EL (cell line): ENCODE data around the gene USF3.

Source experiments
- DNase-seq: peaks from one replicate; pipeline ENCODE4 v3.0.0-alpha.2; 2016

The USF3 gene

DNA sequence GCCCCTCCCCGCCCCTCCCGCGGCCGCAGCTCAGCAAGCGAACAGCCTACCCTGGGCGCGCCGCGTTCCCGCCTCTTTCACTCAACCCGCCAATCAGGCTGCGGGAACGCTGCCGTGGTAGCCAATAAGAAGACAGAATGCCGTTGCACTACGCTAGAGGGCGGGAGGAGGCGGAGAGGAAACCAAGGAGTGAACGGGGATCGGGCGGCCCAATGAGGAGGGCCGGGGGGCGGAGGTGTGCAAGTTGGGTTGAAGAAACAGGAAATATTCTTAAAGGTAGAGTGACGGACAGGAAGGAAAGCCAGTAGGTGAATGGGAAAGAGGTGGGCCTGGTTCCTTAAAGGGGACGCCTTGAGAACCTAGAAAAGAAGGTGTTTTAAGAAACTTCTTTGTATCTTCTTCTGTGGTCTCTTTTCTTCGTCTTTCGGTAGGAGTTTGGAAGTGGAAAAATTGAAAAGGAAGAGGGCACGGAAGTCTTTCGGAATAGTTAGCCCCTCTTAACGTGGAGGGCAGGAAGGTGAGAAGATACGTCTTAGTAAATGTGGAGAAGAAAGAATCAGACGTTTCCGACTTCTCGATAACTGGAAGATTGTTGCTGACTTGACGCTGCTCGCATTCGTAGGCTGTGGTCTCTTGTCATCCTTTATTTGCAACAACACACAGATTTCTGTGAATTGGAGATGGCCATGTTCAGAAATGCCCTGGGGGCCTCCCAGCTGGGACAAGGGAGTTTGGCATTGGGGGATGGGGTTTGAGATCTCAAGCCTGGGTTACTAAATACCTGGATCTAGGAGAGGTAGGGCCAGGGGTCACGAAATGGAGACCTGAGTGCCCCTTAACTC is 437 bp upstream of the USF3 start:
- peak; percentile 99 for DNase-seq

DNA sequence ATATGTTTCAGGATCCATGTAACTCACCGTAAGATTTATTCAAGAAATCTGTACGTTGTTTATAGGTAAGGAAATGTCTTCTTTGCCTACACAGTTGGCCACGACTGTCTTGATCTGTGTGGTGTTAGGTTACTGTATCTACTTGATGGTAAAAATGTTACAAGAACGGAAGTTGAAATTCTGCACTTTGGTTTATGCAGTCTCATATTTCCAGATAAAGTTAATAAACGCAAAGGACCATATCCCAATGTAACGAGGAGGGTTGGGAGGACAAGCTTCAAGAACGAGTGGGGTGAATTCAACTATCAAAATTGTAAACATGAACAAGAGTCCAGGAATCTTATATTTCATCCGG is 1.0 kb downstream of the USF3 start:
- DNase-seq = no peak

DNA sequence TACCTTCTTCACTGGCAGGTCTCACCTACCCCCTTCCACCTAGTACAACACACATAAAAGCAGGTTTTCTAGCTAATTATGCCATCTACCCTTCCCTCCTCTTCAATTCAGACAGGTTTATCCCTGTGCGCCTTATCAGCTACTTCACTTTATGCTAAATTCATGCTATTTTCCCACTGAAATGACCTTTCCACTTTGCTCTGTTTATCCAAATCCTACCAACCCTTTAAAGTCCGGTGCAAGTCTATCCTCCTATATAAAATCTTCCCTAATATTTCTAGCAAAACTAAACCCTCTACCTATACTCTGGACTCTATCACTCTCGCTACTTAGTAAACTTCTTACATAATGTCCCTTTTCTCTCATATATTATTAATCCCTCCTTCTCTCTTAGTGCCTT is 6.0 kb downstream of the USF3 start:
- no peak for DNase-seq

DNA sequence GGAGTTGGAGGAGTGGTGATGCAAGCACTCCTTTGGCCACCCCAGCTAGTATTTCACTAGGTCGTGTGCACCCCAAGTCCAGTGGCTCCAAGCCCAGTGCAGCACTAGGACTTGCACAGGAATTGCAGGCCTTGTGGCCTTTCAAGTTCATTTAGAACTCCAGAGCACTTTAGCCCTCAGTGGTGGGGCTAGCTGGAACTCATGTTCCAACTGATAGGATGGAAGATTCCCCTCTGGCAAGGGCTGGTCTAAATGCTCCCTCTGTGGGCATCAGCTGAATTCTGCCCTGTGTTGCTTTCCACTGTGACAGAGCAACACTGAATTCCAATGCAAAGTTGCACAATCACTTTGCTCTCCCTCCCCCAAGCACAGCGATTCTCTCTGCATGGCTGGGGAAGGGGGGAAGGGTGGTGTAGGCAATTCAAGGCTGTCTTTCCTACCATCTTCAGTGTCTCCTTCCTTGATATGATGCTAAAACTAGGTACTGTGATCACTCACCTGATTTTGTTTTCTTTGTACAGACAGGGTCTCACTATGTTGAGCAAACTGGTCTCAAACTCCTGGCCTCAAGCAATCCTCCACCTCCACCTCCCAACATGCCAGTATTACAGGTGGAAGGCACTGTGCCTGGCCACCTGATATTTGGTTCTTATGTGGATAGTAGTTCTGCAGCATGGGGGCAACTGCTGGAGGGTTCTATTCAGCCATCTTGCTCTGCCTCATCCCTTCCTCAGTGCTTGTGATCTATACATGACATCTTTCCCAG is 10.3 kb downstream of the USF3 start:
- DNase-seq = peak; percentile 42

DNA sequence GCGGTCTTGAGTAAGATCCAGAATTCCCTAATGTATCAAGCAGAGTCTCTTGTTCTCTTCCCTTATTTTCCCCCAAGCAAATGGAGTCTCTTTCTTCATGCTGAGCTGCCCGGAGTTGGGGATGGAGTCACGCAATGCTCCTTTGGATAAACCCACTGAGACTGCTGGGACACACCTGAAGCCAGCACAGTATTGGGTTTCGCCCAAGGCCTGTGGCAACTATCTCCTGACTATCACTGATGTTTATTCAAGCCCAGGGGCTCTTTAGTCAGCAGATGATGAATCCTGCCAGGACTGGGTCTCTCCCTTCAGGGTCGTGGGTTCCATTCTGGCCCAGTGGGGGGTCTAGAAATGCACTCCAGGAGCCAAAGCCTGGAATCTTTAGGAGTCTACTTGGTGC is 11.3 kb downstream of the USF3 start:
- DNase-seq = no peak

DNA sequence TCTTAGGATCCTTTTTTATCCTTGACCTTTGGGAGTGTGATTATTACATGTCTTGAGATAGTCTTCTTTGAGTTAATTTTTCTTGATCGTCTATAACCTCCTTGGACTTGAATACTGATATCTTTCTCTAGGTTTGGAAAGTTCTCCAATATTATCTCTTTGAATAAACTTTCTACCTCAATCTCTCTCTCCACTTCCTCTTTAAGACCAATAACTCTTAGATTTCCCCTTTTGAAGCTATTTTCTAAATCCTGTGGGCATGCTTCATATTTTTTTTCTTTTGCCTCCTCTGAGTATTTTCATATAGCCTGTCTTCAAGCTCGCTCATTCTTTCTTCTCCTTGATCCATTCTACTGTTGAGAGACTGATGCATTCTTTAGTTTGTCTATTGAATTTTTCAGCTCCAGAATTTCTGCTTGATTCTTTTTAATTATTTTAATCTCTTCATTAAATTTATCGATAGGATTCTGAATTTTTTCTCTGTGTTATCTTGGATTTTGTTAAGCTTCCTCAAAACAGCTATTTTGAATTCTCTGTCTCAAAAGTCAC is 12.1 kb downstream of the USF3 start:
- no peak for DNase-seq

DNA sequence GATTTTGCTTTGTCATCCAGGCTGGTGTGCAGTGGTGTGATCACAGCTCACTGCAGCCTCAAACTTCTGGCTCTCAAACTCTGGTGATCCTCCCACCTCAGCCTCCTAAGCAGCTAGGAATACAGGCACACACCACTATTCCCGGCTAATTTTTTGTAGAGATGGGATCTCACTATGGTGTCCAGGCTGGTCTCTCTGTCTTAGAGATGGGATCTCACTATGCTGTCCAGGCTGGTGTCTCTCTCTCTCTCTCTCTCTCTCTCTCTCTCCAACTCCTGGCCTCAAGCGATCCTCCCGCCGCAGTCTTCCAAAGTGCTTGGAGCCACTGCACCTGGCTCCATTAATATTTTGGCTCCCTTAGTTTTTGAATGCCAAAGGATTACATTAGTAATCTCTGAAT is 17.7 kb downstream of the USF3 start:
- no peak for DNase-seq

DNA sequence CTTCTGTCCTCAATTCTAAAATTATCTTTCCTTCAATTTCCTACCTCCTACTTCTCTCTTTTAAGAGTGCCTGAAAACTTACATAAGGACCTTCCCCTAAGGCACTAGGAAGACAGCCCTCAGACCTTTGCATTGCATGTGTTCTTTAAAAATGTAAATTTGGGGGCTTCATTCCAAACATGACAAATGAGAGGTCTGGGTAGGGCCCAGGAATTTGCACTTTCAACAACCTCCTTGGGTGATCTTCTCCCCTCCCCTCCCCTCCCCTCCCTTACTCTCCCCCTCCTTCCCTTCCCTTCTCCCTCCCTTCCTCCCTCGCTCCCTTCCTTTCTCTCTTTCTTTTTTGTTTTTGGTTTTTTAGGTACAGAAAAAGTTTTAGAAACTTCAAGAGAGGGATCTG is 18.7 kb downstream of the USF3 start:
- DNase-seq = no peak

DNA sequence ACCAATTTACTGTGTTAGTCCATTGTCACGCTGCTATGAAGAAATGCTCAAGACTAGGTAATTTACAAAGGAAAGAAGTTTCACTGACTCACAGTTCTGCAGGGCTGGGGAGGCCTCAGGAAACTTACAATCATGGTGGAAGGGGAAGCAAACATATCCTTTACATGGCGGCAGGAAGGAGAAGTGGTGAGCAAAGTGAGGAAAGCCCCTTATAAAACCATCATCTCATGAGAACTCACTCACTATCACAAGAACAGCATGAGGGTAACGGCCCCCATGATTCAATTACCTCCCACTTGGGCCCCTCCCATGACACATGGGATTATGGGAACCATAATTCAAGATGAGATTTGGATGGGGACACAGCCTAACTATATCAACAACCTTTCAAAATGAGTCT is 20.2 kb downstream of the USF3 start:
- DNase-seq = no peak

DNA sequence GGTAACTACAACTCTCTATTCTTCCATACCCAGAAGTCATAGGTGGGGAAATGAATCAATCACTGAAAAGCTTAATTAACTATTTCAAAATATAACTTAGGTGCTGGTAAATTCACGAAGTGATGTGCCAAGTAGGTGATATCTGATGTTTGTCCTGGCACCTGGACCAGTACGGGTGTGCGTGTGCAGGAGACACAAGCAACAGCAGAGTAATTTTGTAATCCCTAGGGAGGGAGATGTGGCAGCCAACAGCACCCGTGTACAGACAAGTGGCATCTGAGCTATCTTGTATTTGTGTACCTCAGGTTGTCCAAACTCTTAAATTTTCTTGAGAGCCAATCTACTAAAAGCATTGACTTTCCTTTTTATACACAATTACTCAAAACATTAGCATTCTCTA is 22.8 kb downstream of the USF3 start:
- no peak for DNase-seq

DNA sequence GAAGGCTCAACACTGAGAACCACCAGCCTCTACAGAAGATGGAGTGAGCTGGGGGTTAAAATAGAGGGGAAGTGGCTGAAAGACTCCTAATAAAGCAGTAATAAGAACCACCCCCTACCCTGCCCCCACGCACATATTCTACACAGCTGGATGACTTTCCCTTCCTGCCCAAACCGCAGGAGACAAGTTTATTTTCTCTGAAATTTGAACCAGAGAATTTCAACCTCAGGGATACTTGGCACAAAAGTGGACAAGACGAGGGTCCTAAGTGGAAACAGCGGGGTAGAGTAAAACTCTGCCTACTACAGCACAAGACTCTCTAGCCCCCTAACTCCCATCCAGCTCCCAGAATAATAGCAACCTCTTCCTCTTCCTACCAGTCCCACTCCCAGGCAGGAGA is 28.4 kb downstream of the USF3 start:
- DNase-seq = peak; percentile 13

DNA sequence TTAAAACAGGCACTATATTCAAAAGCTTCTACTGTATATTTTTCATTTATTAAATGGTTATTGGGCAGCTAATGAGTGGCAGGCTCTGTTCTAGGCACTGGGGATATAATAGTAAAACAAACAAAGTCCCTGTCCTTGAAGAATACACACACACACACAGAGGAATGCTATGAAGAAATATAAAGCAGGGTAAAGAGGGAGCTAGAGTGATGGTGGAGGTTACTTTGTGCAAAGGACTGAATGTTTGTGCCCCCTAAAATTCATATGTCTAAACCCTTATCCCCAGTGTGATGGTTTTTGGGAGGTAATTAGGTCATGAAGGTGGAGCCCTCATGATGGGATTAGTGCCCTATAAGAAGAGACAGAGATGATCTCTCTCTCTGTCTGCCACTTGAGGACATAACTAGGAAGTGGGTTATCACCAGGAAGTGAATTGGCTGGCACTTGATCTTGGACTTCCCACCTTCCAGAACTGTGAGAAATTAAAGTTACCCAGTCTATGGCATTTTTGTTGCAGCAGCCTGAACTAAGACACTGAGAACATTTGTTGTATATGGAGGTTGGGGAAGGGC is 31.8 kb downstream of the USF3 start:
- no peak for DNase-seq

DNA sequence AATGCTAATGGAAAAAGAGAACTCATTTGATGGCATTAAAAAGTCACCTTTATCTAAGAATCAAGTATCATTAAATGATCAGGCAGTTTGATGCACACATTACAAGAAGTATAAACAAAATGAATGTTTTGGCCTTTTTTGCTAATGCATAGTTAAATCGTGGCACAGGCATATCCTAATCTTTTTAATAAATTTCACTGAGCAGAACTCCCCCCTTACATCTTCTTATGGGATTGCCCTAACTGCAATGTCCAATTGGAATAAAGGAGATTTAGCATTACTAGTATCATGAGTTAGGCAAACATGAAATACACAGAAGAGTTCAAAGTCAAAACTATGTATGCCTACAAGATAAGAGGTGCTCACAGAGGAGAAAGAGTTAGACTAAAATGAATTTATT is 32.7 kb downstream of the USF3 start:
- no peak for DNase-seq

DNA sequence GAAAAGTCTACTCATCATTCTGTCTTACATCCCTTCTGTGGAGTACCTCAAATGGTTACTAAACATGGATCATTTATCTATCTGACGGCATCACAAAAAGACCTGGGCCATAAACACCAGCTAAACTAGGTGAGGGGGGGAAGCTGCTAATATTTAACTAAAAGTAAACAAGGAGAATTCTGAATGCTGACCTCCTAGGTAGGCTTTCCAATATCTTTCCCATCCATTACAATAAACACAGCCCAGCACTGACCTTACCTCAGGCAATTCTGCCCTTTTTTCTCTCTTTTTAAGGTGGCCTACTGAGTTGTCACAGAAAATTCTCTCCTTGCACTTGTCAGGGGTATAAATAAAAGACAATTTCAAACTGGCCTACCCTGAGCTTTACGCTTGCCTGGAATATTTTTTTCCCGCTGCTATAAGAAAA is 33.1 kb downstream of the USF3 start:
- no peak for DNase-seq

DNA sequence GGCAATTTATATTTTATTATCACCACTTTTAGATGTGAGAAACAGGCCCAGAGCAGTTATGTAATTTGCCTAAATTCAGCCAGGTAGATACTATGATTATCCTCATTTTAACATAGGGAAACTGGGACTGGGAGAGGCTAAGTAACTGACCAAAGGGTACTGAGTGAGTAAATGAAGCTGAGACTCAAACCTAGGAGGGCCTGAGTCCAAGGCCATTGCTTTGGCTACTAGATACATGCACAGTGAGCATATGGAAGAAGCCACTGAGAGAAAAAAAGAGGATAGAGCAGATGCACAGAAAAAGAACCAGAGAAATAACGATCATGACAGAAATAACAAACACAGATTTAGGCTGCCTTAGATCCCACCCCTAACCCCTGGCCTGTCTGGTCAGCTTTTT is 33.6 kb downstream of the USF3 start:
- DNase-seq = no peak

DNA sequence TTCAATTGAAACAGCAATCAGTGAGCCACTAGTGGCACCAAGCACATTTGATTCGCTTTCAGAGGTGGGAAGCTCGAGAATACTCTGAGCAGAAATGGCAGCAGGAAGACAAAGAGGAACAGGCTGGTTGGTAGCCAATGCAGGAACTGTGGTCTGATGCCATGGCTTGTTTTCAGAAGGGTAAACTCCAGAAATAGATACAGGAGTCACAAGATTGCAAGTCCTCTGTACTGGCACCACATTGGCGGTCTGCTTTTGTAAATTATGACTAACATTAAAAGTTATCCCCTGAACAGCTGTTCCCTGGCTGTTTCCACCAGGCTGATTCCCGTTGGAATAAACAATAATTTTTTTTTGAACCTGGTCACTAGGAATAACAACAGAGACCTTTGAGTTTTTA is 35.5 kb downstream of the USF3 start:
- DNase-seq = no peak

DNA sequence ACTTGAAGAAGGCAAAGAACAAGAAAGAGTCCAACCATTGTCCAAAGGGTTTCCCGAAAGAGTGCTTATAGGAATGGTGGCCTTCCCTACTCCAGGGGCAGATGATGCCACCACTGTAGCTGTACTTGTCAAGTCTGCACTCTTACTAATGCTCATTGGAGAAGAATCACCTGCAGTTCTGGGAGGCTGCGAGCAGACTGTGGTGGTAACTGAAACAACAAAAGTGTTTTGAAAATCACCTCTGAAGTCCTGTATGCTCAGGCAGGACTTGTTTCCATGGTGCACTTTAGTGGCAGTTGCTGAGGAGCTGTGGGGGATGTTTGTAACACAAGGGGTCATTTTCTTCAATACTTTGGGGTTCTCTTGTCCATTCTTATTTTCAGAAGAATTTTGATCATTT is 36.0 kb downstream of the USF3 start:
- DNase-seq = no peak

DNA sequence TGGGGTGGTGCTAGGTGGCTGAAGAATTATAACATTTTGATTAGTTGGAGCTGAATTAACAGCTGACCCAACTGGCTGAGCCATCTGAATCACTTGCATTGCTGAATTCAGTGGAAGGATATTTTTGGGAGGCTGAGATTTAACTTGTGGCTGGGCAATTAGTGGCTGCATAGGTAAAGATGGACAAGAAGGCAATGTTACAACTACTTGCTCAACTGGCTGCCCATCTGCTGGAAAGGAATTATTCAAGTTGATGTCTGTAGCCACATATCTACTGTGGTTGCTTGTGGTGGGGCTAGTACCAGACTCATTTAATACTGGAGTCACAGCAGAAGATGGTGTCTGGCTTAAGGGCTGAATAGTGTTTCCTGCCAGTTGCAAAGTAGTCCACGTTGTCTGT is 36.4 kb downstream of the USF3 start:
- no peak for DNase-seq

DNA sequence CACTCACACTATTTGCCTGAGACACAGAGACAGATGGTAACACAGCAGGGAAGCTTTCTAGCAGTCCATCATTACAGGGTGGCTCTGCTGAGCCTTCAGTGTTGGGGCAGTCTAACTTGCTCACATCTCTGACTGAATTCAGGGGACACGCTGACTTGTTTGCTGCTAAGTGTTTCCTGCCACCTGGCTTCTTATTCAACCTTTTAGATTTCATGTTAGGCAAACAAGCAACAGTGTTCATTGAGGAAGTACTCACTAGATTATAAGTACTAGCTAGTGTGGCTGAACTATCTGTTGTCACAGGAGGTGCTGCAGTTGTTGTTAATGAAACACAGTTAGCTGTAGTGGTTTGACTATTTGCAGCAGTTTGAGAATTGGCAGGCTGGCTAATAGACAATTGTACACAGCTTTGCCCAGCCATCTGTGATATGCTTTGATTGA is 37.3 kb downstream of the USF3 start:
- DNase-seq = no peak

DNA sequence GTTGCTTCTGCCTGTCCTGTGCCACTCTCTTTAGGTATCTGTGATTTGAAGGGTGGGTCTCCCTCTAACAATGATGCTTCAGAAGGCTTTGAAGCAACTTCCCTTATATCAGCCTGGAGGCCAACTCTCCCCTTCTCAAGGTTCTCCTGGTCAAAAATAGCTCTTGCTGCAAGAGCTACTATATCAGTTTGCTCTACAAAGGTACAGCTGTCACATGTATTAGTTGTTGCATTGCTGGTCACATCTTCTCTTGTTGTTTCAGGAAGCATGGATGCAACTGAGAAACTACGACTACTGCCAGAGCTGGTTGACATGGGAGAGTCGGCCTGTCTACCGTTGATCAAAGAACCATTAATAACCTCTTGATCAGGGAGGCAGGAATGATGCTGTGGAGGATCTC is 38.3 kb downstream of the USF3 start:
- DNase-seq = no peak

DNA sequence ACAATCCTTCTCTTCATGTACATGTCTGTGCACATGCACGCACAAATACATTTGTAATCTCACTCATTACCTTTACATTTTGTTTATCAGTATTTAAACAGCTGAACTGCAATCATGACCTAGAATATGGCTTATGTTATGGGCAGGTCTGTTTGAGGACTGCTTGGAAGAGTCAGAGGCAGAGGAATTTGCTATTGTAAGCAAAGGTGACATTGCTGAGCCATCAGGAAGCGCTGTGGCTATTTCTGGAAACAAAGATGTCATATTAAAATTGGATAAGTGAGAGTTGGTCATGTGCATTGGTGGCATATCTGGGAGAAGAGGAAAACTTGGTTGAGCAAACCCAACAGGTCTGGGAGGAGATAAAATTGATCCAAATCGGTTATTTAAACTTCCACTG is 41.6 kb downstream of the USF3 start:
- no peak for DNase-seq

DNA sequence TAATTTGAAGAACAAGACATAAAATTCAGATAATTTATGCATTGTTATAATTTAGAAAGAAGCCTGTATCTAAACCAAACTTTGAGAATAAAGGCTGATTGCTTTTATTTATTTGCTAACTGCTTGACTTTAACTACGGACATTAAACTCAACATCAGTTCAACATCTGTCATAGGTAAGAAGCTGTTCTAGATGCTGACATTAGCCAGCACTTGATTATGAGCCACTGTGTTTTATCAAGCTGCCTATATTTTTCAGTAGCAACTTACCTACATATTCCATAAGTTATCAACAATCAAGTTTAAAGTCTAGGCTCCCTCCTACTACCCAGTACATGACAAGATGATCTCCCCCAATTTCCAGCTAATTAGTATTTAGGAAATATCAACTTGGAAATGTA is 42.1 kb downstream of the USF3 start:
- no peak for DNase-seq

DNA sequence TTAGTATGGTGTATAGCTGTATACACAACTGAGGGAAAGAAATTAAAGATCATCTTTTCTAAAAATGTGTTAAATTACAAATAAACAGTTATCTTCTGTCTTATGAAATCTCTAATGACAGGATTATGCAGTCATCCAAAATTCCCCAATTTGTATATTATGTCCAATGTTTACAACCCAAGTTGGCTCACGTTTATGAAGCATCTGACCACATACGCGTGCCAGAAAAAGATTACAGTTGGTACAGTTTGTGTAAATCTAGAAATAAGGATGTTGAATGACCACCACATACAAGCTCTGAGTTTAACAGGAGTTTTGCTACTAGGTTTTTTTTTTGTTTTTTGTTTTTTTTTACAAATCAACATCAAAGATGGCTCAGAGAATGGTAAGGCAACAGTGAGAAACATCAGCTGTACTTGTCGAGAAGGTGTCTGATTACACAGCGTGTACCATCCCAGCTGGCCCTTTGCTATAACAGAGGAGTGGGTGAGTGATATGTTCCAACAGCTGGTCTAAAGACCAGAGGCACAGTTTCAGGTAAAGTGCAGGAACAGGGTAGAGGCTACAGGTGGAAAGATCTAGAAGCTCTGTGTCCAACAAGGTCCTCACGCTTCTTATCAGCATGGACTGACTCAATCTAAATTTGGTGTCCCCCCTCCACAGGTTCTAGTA is 47.1 kb downstream of the USF3 start:
- DNase-seq = no peak
